NCI-H1092 (cell line): ENCODE results near the gene NRXN3.

Source experiments
- DNase-seq: peaks from one replicate; lab custom pipeline; 2025; lab: John Stamatoyannopoulos, UW

The NRXN3 gene

GRCh38 chr14:79293482-79294177, 1123.5 kb downstream of the NRXN3 start:
- DNase-seq, result peak; percentile 54

GRCh38 chr14:79294499-79294898, 1124.3 kb downstream of the NRXN3 start:
- no peak for DNase-seq

GRCh38 chr14:79295385-79295784, 1125.2 kb downstream of the NRXN3 start:
- DNase-seq, result no peak

GRCh38 chr14:79298373-79298772, 1128.2 kb downstream of the NRXN3 start:
- DNase-seq, result no peak

- no peak for DNase-seq
Observed at GRCh38 chr14:79299162-79299561, 1129.0 kb downstream of the NRXN3 start.

- DNase-seq, result no peak
Observed at GRCh38 chr14:79304279-79304678, 1134.1 kb downstream of the NRXN3 start.

GRCh38 chr14:79306546-79306945, 1136.4 kb downstream of the NRXN3 start:
- DNase-seq, result no peak

GRCh38 chr14:79318371-79318770, 1148.2 kb downstream of the NRXN3 start:
- no peak for DNase-seq

GRCh38 chr14:79320561-79320960, 1150.4 kb downstream of the NRXN3 start:
- no peak for DNase-seq

GRCh38 chr14:79321070-79321469, 1150.9 kb downstream of the NRXN3 start:
- DNase-seq, result no peak

- DNase-seq, result no peak
Observed at GRCh38 chr14:79325071-79325470, 1154.9 kb downstream of the NRXN3 start.

GRCh38 chr14:79325557-79325956, 1155.4 kb downstream of the NRXN3 start:
- DNase-seq, result no peak

GRCh38 chr14:79328863-79329262, 1158.7 kb downstream of the NRXN3 start:
- DNase-seq, result no peak

GRCh38 chr14:79331830-79332229, 1161.7 kb downstream of the NRXN3 start:
- DNase-seq, result no peak

GRCh38 chr14:79332504-79333197, 1162.5 kb downstream of the NRXN3 start:
- DNase-seq, result no peak

GRCh38 chr14:79333198-79333546, 1163.0 kb downstream of the NRXN3 start:
- DNase-seq, result no peak

GRCh38 chr14:79334272-79334671, 1164.1 kb downstream of the NRXN3 start:
- no peak for DNase-seq

GRCh38 chr14:79337761-79338160, 1167.6 kb downstream of the NRXN3 start:
- no peak for DNase-seq

- no peak for DNase-seq
Observed at GRCh38 chr14:79342942-79343341, 1172.8 kb downstream of the NRXN3 start.

- no peak for DNase-seq
Observed at GRCh38 chr14:79351011-79351410, 1180.8 kb downstream of the NRXN3 start.

GRCh38 chr14:79352076-79352630, 1182.0 kb downstream of the NRXN3 start:
- no peak for DNase-seq

GRCh38 chr14:79354336-79354735, 1184.2 kb downstream of the NRXN3 start:
- no peak for DNase-seq

- DNase-seq, result no peak
Observed at GRCh38 chr14:79356040-79356439, 1185.9 kb downstream of the NRXN3 start.

- no peak for DNase-seq
Observed at GRCh38 chr14:79357307-79357706, 1187.1 kb downstream of the NRXN3 start.
